SK-N-SH treated with all-trans-retinoic acid at 6 μM for 48 hours (cell line): ENCODE measurements around the gene TTLL10.

Experiments
- ATAC-seq: fragments of 200-7000 bp; cut with Tn5 transposase; 3 replicates; pipeline ENCODE4 v1.9.1; 2020; ENCODE audit warnings: mild to moderate bottlenecking, moderate library complexity
- ARNTL ChIP-seq: fragments of 450-650 bp; formaldehyde crosslinking; IDR thresholded peaks from 2 replicates; pipeline ENCODE4 v1.5.0; 2020; ENCODE audit warnings: low read depth, mild to moderate bottlenecking, moderate library complexity, borderline replicate concordance
- BACH2 ChIP-seq: fragments of 250-450 bp; sonication (Bioruptor Pico); IDR thresholded peaks from 2 replicates; pipeline ENCODE4 v1.9.0; 2021; ENCODE audit warnings: mild to moderate bottlenecking, borderline replicate concordance
- CSDC2 ChIP-seq: fragments of 250-450 bp; sonication (Bioruptor Pico); IDR thresholded peaks from 2 replicates; pipeline ENCODE4 v1.5.0; 2020; ENCODE audit warnings: mild to moderate bottlenecking, moderate library complexity
- ESRRG ChIP-seq: fragments of 250-450 bp; sonication (Bioruptor Pico); IDR thresholded peaks from 2 replicates; pipeline ENCODE4 v1.6.1; 2021; ENCODE audit warnings: mild to moderate bottlenecking
- GLIS3 ChIP-seq: fragments of 250-450 bp; sonication (Bioruptor Pico); IDR thresholded peaks from 2 replicates; pipeline ENCODE4 v1.5.0; 2020; ENCODE audit warnings: mild to moderate bottlenecking, moderate library complexity
- ISL1 ChIP-seq: fragments of 250-450 bp; sonication (Bioruptor Pico); IDR thresholded peaks from 2 replicates; pipeline ENCODE4 v2.1.2; 2022; ENCODE audit warnings: mild to moderate bottlenecking, moderate library complexity
- OSR1 ChIP-seq: fragments of 250-450 bp; sonication (Bioruptor Pico); IDR thresholded peaks from 2 replicates; pipeline ENCODE4 v1.8.0; 2022; ENCODE audit warnings: moderate library complexity, mild to moderate bottlenecking, inconsistent platforms
- PPARA ChIP-seq: fragments of 250-450 bp; sonication (Bioruptor Pico); IDR thresholded peaks from 2 replicates; pipeline ENCODE4 v1.5.0; 2020; ENCODE audit warnings: mild to moderate bottlenecking, borderline replicate concordance
- RARB ChIP-seq: fragments of 250-450 bp; sonication (Bioruptor Pico); IDR thresholded peaks from 2 replicates; pipeline ENCODE4 v1.8.0; 2021; ENCODE audit warnings: mild to moderate bottlenecking, moderate library complexity
- SNAI2 ChIP-seq: fragments of 250-450 bp; sonication (Bioruptor Pico); IDR thresholded peaks from 2 replicates; pipeline ENCODE4 v1.5.0; 2020; ENCODE audit warnings: mild to moderate bottlenecking, moderate library complexity
- TCF4 ChIP-seq: fragments of 250-450 bp; sonication (Bioruptor Pico); IDR thresholded peaks from 2 replicates; pipeline ENCODE4 v1.8.0; 2021; ENCODE audit warnings: mild to moderate bottlenecking, moderate library complexity, borderline replicate concordance
- TOX ChIP-seq: fragments of 250-450 bp; sonication (Bioruptor Pico); IDR thresholded peaks from 2 replicates; pipeline ENCODE4 v1.8.0; 2021; ENCODE audit warnings: mild to moderate bottlenecking, moderate library complexity, borderline replicate concordance
- ZFP3 ChIP-seq: fragments of 250-450 bp; sonication (Bioruptor Pico); IDR thresholded peaks from 2 replicates; pipeline ENCODE4 v1.5.0; 2020; ENCODE audit warnings: mild to moderate bottlenecking, moderate library complexity
- ZFP30 ChIP-seq: fragments of 450-650 bp; formaldehyde crosslinking; IDR thresholded peaks from 2 replicates; pipeline ENCODE4 v1.5.0; 2022; ENCODE audit warnings: mild to moderate bottlenecking, moderate library complexity
- ZNF565 ChIP-seq: fragments of 450-650 bp; formaldehyde crosslinking; conservative IDR thresholded peaks from 2 replicates; pipeline ENCODE4 v1.5.0; 2020; ENCODE audit warnings: low read depth, mild to moderate bottlenecking, moderate library complexity
- ZNF70 ChIP-seq: fragments of 450-650 bp; formaldehyde crosslinking; IDR thresholded peaks from 2 replicates; pipeline ENCODE4 v1.5.0; 2020; ENCODE audit warnings: mild to moderate bottlenecking, moderate library complexity
- ZNF8 ChIP-seq: fragments of 450-650 bp; formaldehyde crosslinking; IDR thresholded peaks from 2 replicates; pipeline ENCODE4 v1.5.0; 2020; ENCODE audit warnings: mild to moderate bottlenecking, moderate library complexity
- TF ChIP-seq, protein P1 (sequence below): fragments of 250-450 bp; sonication (Bioruptor Pico); IDR thresholded peaks from 2 replicates; pipeline ENCODE4 v1.8.0; 2021; ENCODE audit warnings: low read depth, mild to moderate bottlenecking, moderate library complexity, borderline replicate concordance
- TF ChIP-seq, protein P2 (sequence below): fragments of 250-450 bp; sonication (Bioruptor Pico); IDR thresholded peaks from 2 replicates; pipeline ENCODE4 v1.5.0; 2020; ENCODE audit warnings: mild to moderate bottlenecking, moderate library complexity
- TF ChIP-seq, protein P3 (sequence below): fragments of 250-450 bp; sonication (Bioruptor Pico); IDR thresholded peaks from 2 replicates; pipeline ENCODE4 v1.5.1; 2020; ENCODE audit warnings: low read depth, mild to moderate bottlenecking, moderate library complexity
- TF ChIP-seq, protein P4 (sequence below): fragments of 250-450 bp; sonication (Bioruptor Pico); IDR thresholded peaks from 2 replicates; pipeline ENCODE4 v1.5.1; 2021; ENCODE audit warnings: mild to moderate bottlenecking, moderate library complexity
- TF ChIP-seq, protein P5 (sequence below): fragments of 250-450 bp; sonication (Bioruptor Pico); IDR thresholded peaks from 2 replicates; pipeline ENCODE4 v1.8.0; 2020; ENCODE audit warnings: mild to moderate bottlenecking, moderate library complexity, borderline replicate concordance

Gene TTLL10

DNA sequence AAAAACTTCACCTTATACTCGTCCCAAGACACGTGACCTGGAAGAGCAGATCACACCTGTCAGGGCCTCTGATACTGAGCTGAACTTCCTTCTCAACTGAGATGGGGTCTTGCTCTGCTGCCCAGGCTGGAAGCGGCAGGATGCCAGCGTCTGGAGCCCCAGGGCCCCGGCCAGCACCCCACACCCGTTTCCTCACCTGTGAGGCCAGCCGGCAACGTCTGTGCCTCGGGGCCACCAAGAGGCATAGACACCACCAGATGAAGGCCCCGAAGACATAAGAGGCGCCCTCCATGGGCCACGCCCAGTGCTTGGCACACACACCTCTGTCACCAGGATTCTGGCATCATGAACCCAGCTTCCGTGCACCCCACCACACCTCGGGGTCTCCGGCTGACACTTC lies 49.6 kb downstream of the TTLL10 start:
- ATAC-seq: no peak
- TF ChIP-seq ESRRG (CRISPR knock-in tag) (no peak), CSDC2 (CRISPR knock-in tag) (no peak), TCF4 (CRISPR knock-in tag) (no peak), BACH2 (CRISPR knock-in tag) (no peak), ZFP3 (CRISPR knock-in tag) (no peak), RARB (CRISPR knock-in tag) (no peak), ZNF565 (CRISPR knock-in tag) (no peak), OSR1 (CRISPR knock-in tag) (no peak), ISL1 (CRISPR knock-in tag) (no peak), TOX (CRISPR knock-in tag) (no peak), SNAI2 (CRISPR knock-in tag) (no peak), ZNF70 (CRISPR knock-in tag) (no peak), ZNF8 (CRISPR knock-in tag) (no peak), ZFP30 (CRISPR knock-in tag) (no peak), GLIS3 (CRISPR knock-in tag) (no peak), ARNTL (no peak)
- TF ChIP-seq, protein P1, sequence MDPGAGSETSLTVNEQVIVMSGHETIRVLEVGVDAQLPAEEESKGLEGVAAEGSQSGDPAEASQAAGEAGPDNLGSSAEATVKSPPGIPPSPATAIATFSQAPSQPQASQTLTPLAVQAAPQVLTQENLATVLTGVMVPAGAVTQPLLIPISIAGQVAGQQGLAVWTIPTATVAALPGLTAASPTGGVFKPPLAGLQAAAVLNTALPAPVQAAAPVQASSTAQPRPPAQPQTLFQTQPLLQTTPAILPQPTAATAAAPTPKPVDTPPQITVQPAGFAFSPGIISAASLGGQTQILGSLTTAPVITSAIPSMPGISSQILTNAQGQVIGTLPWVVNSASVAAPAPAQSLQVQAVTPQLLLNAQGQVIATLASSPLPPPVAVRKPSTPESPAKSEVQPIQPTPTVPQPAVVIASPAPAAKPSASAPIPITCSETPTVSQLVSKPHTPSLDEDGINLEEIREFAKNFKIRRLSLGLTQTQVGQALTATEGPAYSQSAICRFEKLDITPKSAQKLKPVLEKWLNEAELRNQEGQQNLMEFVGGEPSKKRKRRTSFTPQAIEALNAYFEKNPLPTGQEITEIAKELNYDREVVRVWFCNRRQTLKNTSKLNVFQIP (CRISPR knock-in tag): no peak
- TF ChIP-seq, protein P2, sequence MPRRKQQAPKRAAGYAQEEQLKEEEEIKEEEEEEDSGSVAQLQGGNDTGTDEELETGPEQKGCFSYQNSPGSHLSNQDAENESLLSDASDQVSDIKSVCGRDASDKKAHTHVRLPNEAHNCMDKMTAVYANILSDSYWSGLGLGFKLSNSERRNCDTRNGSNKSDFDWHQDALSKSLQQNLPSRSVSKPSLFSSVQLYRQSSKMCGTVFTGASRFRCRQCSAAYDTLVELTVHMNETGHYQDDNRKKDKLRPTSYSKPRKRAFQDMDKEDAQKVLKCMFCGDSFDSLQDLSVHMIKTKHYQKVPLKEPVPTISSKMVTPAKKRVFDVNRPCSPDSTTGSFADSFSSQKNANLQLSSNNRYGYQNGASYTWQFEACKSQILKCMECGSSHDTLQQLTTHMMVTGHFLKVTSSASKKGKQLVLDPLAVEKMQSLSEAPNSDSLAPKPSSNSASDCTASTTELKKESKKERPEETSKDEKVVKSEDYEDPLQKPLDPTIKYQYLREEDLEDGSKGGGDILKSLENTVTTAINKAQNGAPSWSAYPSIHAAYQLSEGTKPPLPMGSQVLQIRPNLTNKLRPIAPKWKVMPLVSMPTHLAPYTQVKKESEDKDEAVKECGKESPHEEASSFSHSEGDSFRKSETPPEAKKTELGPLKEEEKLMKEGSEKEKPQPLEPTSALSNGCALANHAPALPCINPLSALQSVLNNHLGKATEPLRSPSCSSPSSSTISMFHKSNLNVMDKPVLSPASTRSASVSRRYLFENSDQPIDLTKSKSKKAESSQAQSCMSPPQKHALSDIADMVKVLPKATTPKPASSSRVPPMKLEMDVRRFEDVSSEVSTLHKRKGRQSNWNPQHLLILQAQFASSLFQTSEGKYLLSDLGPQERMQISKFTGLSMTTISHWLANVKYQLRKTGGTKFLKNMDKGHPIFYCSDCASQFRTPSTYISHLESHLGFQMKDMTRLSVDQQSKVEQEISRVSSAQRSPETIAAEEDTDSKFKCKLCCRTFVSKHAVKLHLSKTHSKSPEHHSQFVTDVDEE: no peak
- TF ChIP-seq, protein P3, sequence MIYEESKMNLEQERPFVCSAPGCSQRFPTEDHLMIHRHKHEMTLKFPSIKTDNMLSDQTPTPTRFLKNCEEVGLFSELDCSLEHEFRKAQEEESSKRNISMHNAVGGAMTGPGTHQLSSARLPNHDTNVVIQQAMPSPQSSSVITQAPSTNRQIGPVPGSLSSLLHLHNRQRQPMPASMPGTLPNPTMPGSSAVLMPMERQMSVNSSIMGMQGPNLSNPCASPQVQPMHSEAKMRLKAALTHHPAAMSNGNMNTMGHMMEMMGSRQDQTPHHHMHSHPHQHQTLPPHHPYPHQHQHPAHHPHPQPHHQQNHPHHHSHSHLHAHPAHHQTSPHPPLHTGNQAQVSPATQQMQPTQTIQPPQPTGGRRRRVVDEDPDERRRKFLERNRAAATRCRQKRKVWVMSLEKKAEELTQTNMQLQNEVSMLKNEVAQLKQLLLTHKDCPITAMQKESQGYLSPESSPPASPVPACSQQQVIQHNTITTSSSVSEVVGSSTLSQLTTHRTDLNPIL (CRISPR knock-in tag): no peak
- TF ChIP-seq, protein P4, sequence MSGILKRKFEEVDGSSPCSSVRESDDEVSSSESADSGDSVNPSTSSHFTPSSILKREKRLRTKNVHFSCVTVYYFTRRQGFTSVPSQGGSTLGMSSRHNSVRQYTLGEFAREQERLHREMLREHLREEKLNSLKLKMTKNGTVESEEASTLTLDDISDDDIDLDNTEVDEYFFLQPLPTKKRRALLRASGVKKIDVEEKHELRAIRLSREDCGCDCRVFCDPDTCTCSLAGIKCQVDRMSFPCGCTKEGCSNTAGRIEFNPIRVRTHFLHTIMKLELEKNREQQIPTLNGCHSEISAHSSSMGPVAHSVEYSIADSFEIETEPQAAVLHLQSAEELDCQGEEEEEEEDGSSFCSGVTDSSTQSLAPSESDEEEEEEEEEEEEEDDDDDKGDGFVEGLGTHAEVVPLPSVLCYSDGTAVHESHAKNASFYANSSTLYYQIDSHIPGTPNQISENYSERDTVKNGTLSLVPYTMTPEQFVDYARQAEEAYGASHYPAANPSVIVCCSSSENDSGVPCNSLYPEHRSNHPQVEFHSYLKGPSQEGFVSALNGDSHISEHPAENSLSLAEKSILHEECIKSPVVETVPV: no peak

DNA sequence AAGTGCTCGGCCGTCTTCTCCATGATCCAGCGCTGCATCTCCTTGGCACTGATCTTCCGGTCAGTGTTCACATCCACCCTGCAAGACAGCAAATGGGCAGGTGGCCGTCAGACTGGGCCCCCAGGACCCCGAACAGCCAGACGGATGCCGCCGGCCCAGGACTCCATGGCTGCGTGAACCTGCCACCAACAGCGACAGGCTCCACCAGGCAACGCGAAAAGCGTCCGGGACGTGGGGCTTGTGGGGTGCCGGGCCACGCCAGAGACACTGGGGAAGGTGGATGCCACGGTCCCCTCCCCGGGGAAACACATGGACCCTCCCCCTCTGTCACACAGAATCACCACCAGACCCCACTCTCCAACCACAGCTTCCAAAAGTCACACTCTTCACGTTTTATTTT lies 50.2 kb downstream of the TTLL10 start:
- ATAC-seq: no peak
- TF ChIP-seq, protein P1 (CRISPR knock-in tag): no peak
- TF ChIP-seq GLIS3 (CRISPR knock-in tag) (no peak), TOX (CRISPR knock-in tag) (no peak), BACH2 (CRISPR knock-in tag) (no peak), SNAI2 (CRISPR knock-in tag) (no peak), ZNF70 (CRISPR knock-in tag) (no peak), TCF4 (CRISPR knock-in tag) (no peak), PPARA (no peak)
- TF ChIP-seq, protein P2: no peak
- TF ChIP-seq, protein P3 (CRISPR knock-in tag): no peak
- TF ChIP-seq, protein P5, sequence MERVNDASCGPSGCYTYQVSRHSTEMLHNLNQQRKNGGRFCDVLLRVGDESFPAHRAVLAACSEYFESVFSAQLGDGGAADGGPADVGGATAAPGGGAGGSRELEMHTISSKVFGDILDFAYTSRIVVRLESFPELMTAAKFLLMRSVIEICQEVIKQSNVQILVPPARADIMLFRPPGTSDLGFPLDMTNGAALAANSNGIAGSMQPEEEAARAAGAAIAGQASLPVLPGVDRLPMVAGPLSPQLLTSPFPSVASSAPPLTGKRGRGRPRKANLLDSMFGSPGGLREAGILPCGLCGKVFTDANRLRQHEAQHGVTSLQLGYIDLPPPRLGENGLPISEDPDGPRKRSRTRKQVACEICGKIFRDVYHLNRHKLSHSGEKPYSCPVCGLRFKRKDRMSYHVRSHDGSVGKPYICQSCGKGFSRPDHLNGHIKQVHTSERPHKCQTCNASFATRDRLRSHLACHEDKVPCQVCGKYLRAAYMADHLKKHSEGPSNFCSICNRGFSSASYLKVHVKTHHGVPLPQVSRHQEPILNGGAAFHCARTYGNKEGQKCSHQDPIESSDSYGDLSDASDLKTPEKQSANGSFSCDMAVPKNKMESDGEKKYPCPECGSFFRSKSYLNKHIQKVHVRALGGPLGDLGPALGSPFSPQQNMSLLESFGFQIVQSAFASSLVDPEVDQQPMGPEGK (CRISPR knock-in tag): no peak
